Esophagus (tissue), 2 donors: ENCODE data around the gene GPR84. TPM values are rescaled to one million over a fixed set of nuclear protein-coding genes. Genes with fewer than 3 reads are reported as not detected.
"Not testable (repeated sequence)": the region's sequence is repeated elsewhere in the genome, so short reads cannot be mapped to it uniquely, and the experiment has no call there.

Experiments
- H3K27ac ChIP-seq, 2 donors: one replicate each; pipeline ENCODE4 v1.5.1; 2013; ENCODE audit warnings: low read depth in 2 of 2, mild to moderate bottlenecking in 2 of 2, inconsistent platforms in 1 of 2, low read length in 1 of 2, moderate library complexity in 1 of 2
- H3K27me3 ChIP-seq, 2 donors: one replicate each; pipeline ENCODE4 v1.6.1; 2013; ENCODE audit warnings: low read length in 2 of 2, control low read depth in 1 of 2, mild to moderate bottlenecking in 1 of 2; ENCODE audit not compliant: insufficient read depth in 2 of 2, control insufficient read depth in 1 of 2
- H3K36me3 ChIP-seq, 2 donors: one replicate each; pipeline ENCODE4 v1.6.1; 2013; ENCODE audit warnings: low read length in 1 of 2; ENCODE audit not compliant: control insufficient read depth in 2 of 2, insufficient read depth in 2 of 2
- H3K4me1 ChIP-seq, 2 donors: one replicate each; pipeline ENCODE4 v1.6.1; 2013; ENCODE audit warnings: low read length in 1 of 2; ENCODE audit not compliant: control insufficient read depth in 2 of 2, insufficient read depth in 2 of 2
- H3K4me3 ChIP-seq, 2 donors: one replicate each; pipeline ENCODE4 v1.5.1; 2013; ENCODE audit warnings: low read length in 2 of 2, mild to moderate bottlenecking in 2 of 2, low read depth in 1 of 2, moderate library complexity in 1 of 2
- H3K9me3 ChIP-seq, 2 donors: one replicate each; pipeline ENCODE4 v1.6.1; 2013; ENCODE audit warnings: mild to moderate bottlenecking in 2 of 2, low read depth in 1 of 2, low read length in 1 of 2, moderate library complexity in 1 of 2; ENCODE audit not compliant: control insufficient read depth in 2 of 2, insufficient read depth in 1 of 2
- WGBS, 2 donors: extraction: QIAGEN DNeasy Blood & Tissue Kit; methylation state at CpG; one replicate each; pipeline ENCODE4 v1.1.7; 2013; 5-methylcytosine and 5-hydroxymethylcytosine counted together
- polyA plus RNA-seq, 2 donors: library from polyadenylated mRNA; stranded (reverse); fragments of 200-250 nt; gene quantifications; one replicate each; pipeline ENCODE4 v1.2.3, GENCODE V29; 2013
- donor health status: healthy with polysubstance abuse.
- donor health status: Bipolar disorder and iron deficiency.

GPR84 gene
- polyA plus RNA-seq, 2 donors = 0.29 TPM

- 93 to 94% methylated on average over 4 of the region's 4 CpGs for WGBS, 2 donors
- H3K4me1 ChIP-seq = no peaks in the 10 kb centered on the region
Observed at GRCh38 chr12:54333420-54334034, 30.8 kb downstream of the GPR84 start.

GRCh38 chr12:54331461-54331860, 32.8 kb downstream of the GPR84 start:
- Histone ChIP-seq H3K27me3 (no peaks in the 10 kb centered on the region), H3K4me3 (no peak overlapping the region), H3K36me3 (peaks cover 0 to 2% of the 10 kb centered on the region in 2 donors), H3K4me1 (no peaks in the 10 kb centered on the region), H3K9me3 (no peaks in the 10 kb centered on the region), H3K27ac (no peak overlapping the region)
- 86 to 87% methylated on average over 5 of the region's 5 CpGs for WGBS, 2 donors

More at GRCh38 chr12:54333420-54334034, 30.8 kb downstream of the GPR84 start:
- Histone ChIP-seq H3K9me3 (no peaks in the 10 kb centered on the region), H3K27ac (no peak overlapping the region), H3K27me3 (no peaks in the 10 kb centered on the region), H3K4me3 (no peak overlapping the region), H3K36me3 (peaks cover 0 to 2% of the 10 kb centered on the region in 2 donors)

DNA sequence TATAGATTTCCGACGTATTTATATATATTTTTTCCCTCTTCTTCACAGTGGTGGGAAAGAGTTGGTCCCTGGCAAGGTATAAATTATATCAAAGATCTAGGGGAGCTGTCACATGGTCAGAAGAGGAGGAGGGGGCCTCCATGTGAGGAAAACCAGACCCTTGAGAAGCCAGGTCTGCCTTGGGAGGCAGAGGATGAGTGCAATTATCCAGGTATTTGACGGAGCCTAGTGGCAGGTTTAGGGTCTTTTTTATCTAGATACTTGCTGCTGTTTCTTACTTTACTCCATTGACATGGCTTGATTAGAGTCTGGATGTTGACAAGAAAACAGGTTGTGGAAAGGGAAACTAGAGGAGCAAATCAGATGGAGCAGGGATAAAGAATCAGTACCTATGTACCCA, 33.8 kb downstream of the GPR84 start:
- no peak overlapping the region for H3K27ac ChIP-seq
- no peaks in the 10 kb centered on the region for H3K4me1 ChIP-seq
- WGBS, 2 donors = 79% methylated on average over 3 of the region's 3 CpGs
- H3K27me3 ChIP-seq = no peaks in the 10 kb centered on the region
- H3K4me3 ChIP-seq = no peak overlapping the region
- H3K36me3 ChIP-seq = peaks cover 0 to 2% of the 10 kb centered on the region in 2 donors
- H3K9me3 ChIP-seq = no peaks in the 10 kb centered on the region

GRCh38 chr12:54329759-54330158, 34.5 kb downstream of the GPR84 start:
- Histone ChIP-seq H3K36me3 (peaks cover 0 to 2% of the 10 kb centered on the region in 2 donors), H3K4me1 (no peaks in the 10 kb centered on the region), H3K9me3 (no peaks in the 10 kb centered on the region), H3K27ac (peak overlapping the region in 1 of 2 donors; percentile 6), H3K4me3 (no peak overlapping the region), H3K27me3 (no peaks in the 10 kb centered on the region)
- WGBS, 2 donors = 69 to 80% methylated on average over 5 of the region's 5 CpGs

GRCh38 chr12:54328595-54329337, 35.5 kb downstream of the GPR84 start:
- Histone ChIP-seq H3K27me3 (no peaks in the 10 kb centered on the region), H3K4me1 (no peaks in the 10 kb centered on the region), H3K9me3 (no peaks in the 10 kb centered on the region), H3K4me3 (no peak overlapping the region), H3K36me3 (peaks cover 0 to 2% of the 10 kb centered on the region in 2 donors), H3K27ac (no peak overlapping the region)
- WGBS, 2 donors = 70 to 77% methylated on average over 6 of the region's 6 CpGs

GRCh38 chr12:54325442-54326109, 38.7 kb downstream of the GPR84 start:
- H3K27ac ChIP-seq = peak overlapping the region; percentile 85 to 96
- not testable (repeated sequence) for H3K27me3 ChIP-seq, H3K4me1 ChIP-seq, H3K36me3 ChIP-seq, H3K9me3 ChIP-seq
- peak overlapping the region; percentile 78 to 91 for H3K4me3 ChIP-seq
- WGBS, 2 donors = 44 to 48% methylated on average over 22 of the region's 22 CpGs

DNA sequence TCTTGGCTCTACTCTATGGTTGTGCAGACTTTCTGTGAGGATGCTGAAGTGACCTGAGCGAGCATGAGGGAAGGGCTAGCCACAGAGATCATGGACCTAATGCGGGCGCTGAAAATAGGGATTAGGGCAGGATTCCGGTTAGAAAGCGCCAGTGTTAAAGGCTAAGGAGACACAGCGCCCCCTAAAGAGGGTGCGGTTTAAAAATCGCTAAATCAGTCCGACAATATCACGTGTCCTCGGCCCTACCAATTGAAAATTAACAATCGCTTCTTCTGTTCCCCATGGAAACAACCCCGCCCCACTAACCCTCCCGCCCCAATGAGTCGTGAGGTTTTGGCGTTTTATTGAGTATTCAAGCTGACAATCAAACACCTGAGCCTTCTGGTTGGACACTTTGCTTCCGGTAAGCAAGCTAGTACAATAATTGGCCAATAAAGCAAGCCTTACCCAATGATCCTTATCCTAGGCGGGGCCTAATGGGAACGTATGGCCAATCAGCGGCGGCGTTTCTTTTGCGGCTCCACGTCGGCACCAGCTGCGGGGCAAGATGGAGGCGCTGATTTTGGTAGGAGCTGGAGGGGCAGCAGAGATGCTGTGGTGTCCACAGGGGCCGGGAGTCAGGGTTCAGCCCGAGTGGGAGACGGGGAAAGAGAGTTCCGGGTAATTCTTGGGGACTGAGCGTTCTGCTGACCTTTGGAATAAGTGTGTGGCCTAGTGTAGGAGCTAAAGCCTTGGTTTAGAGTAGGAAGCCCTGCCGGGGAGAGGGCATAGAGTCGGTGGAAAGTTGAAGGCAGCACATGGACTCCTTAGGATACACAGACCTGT, 39.5 kb downstream of the GPR84 start, which contains the start of gene COPZ1:
TSS of gene COPZ1 (plus strand) at position 515 of the 825 bp plus-strand sequence. CDS start at position 548, 33 bp downstream.
- H3K4me1 ChIP-seq = no peaks in the 10 kb centered on the region
- H3K27ac ChIP-seq = peak within 1 kb of the TSS; percentile 85 to 96
- peaks cover 0 to under 1% of the 10 kb centered on the region in 2 donors for H3K36me3 ChIP-seq
- H3K4me3 ChIP-seq = peak within 1 kb of the TSS; percentile 78 to 91
- H3K9me3 ChIP-seq = no peaks in the 10 kb centered on the region
- WGBS, 2 donors = 1% methylated on average over 34 of the region's 34 CpGs
- no peaks in the 10 kb centered on the region for H3K27me3 ChIP-seq

DNA sequence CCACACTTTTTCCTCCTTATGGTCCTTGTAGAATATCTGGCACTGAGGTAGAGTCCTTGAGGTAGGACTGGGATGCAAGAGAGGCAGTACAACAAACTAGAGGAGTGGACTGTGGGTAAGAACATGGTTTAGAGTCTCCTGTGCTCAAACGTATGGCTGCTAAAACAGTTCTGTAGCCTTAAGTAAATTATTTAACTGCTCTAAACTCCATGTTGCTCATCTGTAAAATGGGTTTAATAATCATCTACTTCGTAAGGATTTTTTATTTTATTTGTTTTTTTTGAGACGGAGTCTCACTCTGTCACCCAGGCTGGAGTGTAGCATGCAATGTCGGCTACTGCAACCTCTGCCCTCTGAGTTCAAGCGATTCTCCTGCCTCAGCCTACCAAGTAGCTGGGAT, 42.9 kb downstream of the GPR84 start:
- no peaks in the 10 kb centered on the region for H3K4me1 ChIP-seq
- H3K4me3 ChIP-seq = no peak overlapping the region
- H3K27me3 ChIP-seq = no peaks in the 10 kb centered on the region
- no peak overlapping the region for H3K27ac ChIP-seq
- WGBS, 2 donors = 91 to 92% methylated on average over 5 of the region's 5 CpGs
- no peaks in the 10 kb centered on the region for H3K36me3 ChIP-seq
- no peaks in the 10 kb centered on the region for H3K9me3 ChIP-seq
